Keratinocyte (primary cell): ENCODE results near the gene SHC3. TPM values are rescaled to one million over a fixed set of nuclear protein-coding genes. Genes with fewer than 3 reads are reported as not detected.

Experiments
- DNase-seq: peaks from one replicate; pipeline ENCODE4 v3.0.0-alpha.2; 2011; ENCODE audit warnings: low read depth, missing footprints, low spot score
- FAIRE-seq: peaks from 2 replicates; lab custom pipeline; 2011; peaks lifted over from hg19 to GRCh38; lab: Jason Lieb, UNC
- H2AFZ ChIP-seq: 2 replicates; pipeline ENCODE4 v1.6.0; 2012; ENCODE audit warnings: low read length, control low read depth, inconsistent platforms; ENCODE audit not compliant: control insufficient read depth
- H3K27ac ChIP-seq: 2 replicates; pipeline ENCODE4 v1.5.1; 2011; ENCODE audit warnings: low read length; ENCODE audit not compliant: control insufficient read depth, insufficient read depth
- H3K27me3 ChIP-seq: 3 replicates; pipeline ENCODE4 v1.6.0; 2011; ENCODE audit warnings: low read length; ENCODE audit not compliant: control insufficient read depth, insufficient read depth; ENCODE audit errors: extremely low read depth
- H3K36me3 ChIP-seq, 2 experiments: 2 replicates in 1 of 2; 3 replicates in 1 of 2; pipeline ENCODE4 v1.5.1; 2011; ENCODE audit warnings: low read length in 2 of 2, mild to moderate bottlenecking in 1 of 2; ENCODE audit not compliant: control insufficient read depth in 2 of 2, insufficient read depth in 2 of 2; ENCODE audit errors: extremely low read depth in 1 of 2
- H3K4me1 ChIP-seq: 3 replicates; pipeline ENCODE4 v1.5.1; 2011; ENCODE audit warnings: low read length; ENCODE audit not compliant: control insufficient read depth, insufficient read depth; ENCODE audit errors: extremely low read depth
- H3K4me2 ChIP-seq: 3 replicates; pipeline ENCODE4 v1.6.0; 2011; ENCODE audit warnings: low read depth, low read length; ENCODE audit not compliant: control insufficient read depth, insufficient read depth; ENCODE audit errors: extremely low read depth
- H3K4me3 ChIP-seq, 3 experiments: fragments of 200-600 bp in 1 of 3; sonication (generic) in 1 of 3; 2 replicates in 2 of 3; 3 replicates in 1 of 3; pipeline ENCODE4 v1.5.1; 2011 to 2016; ENCODE audit warnings: low read length in 3 of 3, mild to moderate bottlenecking in 3 of 3, control low read depth in 2 of 3, inconsistent platforms in 1 of 3, low read depth in 1 of 3, mixed read lengths in 1 of 3, mixed run types in 1 of 3, moderate library complexity in 1 of 3; ENCODE audit not compliant: control insufficient read depth in 2 of 3, insufficient read depth in 2 of 3; ENCODE audit errors: extremely low read depth in 1 of 3
- H3K79me2 ChIP-seq: 2 replicates; pipeline ENCODE4 v1.6.0; 2012; ENCODE audit warnings: low read length; ENCODE audit not compliant: control insufficient read depth, insufficient read depth
- H3K9ac ChIP-seq: 3 replicates; pipeline ENCODE4 v1.6.0; 2011; ENCODE audit warnings: low read length; ENCODE audit not compliant: control insufficient read depth, insufficient read depth; ENCODE audit errors: extremely low read depth
- H3K9me1 ChIP-seq: 3 replicates; pipeline ENCODE4 v1.6.0; 2011; ENCODE audit warnings: low read length; ENCODE audit not compliant: control insufficient read depth, insufficient read depth; ENCODE audit errors: extremely low read depth
- H3K9me3 ChIP-seq: 2 replicates; pipeline ENCODE4 v1.5.1; 2012; ENCODE audit warnings: low read depth, low read length; ENCODE audit not compliant: control insufficient read depth
- H4K20me1 ChIP-seq: 3 replicates; pipeline ENCODE4 v1.6.0; 2011; ENCODE audit warnings: low read length; ENCODE audit not compliant: control insufficient read depth, insufficient read depth; ENCODE audit errors: extremely low read depth
- CTCF ChIP-seq, 3 experiments: IDR thresholded peaks in 1 of 3; conservative IDR thresholded peaks in 1 of 3; optimal IDR thresholded peaks in 1 of 3; 2 replicates in 2 of 3; 3 replicates in 1 of 3; pipeline versions ENCODE3 to v1.5.1; 2011; ENCODE audit warnings: low read length in 3 of 3, mild to moderate bottlenecking in 3 of 3, moderate library complexity in 2 of 3, control low read depth in 1 of 3, inconsistent platforms in 1 of 3; ENCODE audit not compliant: insufficient read depth in 2 of 3; ENCODE audit errors: extremely low read depth in 1 of 3
- EZH2 ChIP-seq: IDR thresholded peaks from one replicate; pipeline ENCODE4 v1.6.1; 2012; ENCODE audit warnings: inconsistent platforms, mild to moderate bottlenecking, low read length, moderate library complexity
- dilution Hi-C: fragments of 300-500 bp; cut with MboI; formaldehyde crosslinking; loops from one replicate; pipeline ENCODE4 v1.7.0; 2020; ENCODE audit warnings: low sequenced_read_pairs; ENCODE audit not compliant: extremely low pct_ligation_motif_present
- polyA plus RNA-seq, 5 experiments: library from polyadenylated mRNA; depleted of rRNA in 3 of 5; stranded (reverse) in 3 of 5; stranded (forward) in 1 of 5; unstranded in 1 of 5; fragments of >200 nt; gene quantifications; 1 replicate in 1 of 5; 2 replicates in 3 of 5; 3 replicates in 1 of 5; pipeline versions ENCODE4 v1.2.1 to v1.2.3, GENCODE V29; 2011 to 2012; ENCODE audit warnings: missing spikeins in 2 of 5, low read depth in 1 of 5, low replicate concordance in 1 of 5

Gene SHC3
- polyA plus RNA-seq, 1 donor (not counting 4 experiments of a cell fraction or from before 2014, with no cell fraction given), result 0.03 TPM

GRCh38 chr9:88990729-88991065, 187.9 kb downstream of the SHC3 start:
- Histone ChIP-seq H2AFZ (no peak overlapping the region), H3K27me3 (no peaks in the 10 kb centered on the region), H3K4me3 (no peak overlapping the region), H3K36me3 (no peaks in the 10 kb centered on the region), H3K79me2 (no peaks in the 10 kb centered on the region), H3K4me2 (no peak overlapping the region), H3K27ac (no peak overlapping the region), H3K9ac (no peak overlapping the region), H3K9me3 (no peaks in the 10 kb centered on the region), H3K9me1 (no peaks in the 10 kb centered on the region), H3K4me1 (no peaks in the 10 kb centered on the region), H4K20me1 (no peaks in the 10 kb centered on the region)
- dilution Hi-C loops, result no loop called here
- no peak for DNase-seq
- TF ChIP-seq CTCF (optimal IDR thresholded peaks at IDR 0.05 in 1 of 3, IDR thresholded peaks at IDR 0.05 in 1 of 3, conservative IDR thresholded peaks at IDR 0.05 in 1 of 3; ENCODE audit: extremely low read depth in 1 of 3, insufficient read depth in 2 of 3, low read length in 3 of 3) (no peak), EZH2 (no peak)
- no peak for FAIRE-seq

- H3K9me1 ChIP-seq, result no peaks in the 10 kb centered on the region
- no peaks in the 10 kb centered on the region for H3K36me3 ChIP-seq
- DNase-seq (no peak), FAIRE-seq (no peak)
- no peak overlapping the region for H3K4me2 ChIP-seq
- TF ChIP-seq EZH2 (no peak), CTCF (optimal IDR thresholded peaks at IDR 0.05 in 1 of 3, IDR thresholded peaks at IDR 0.05 in 1 of 3, conservative IDR thresholded peaks at IDR 0.05 in 1 of 3; ENCODE audit: extremely low read depth in 1 of 3, insufficient read depth in 2 of 3, low read length in 3 of 3) (no peak)
- no peaks in the 10 kb centered on the region for H3K4me1 ChIP-seq
- no peak overlapping the region for H3K9ac ChIP-seq
- no peaks in the 10 kb centered on the region for H3K9me3 ChIP-seq
- H3K27ac ChIP-seq, result no peak overlapping the region
- H2AFZ ChIP-seq, result no peak overlapping the region
- no peaks in the 10 kb centered on the region for H3K27me3 ChIP-seq
- no peaks in the 10 kb centered on the region for H3K79me2 ChIP-seq
- no peak overlapping the region for H3K4me3 ChIP-seq
- dilution Hi-C loops, result no loop called here
- no peaks in the 10 kb centered on the region for H4K20me1 ChIP-seq
Measured at GRCh38 chr9:88990041-88990728, 188.4 kb downstream of the SHC3 start.
